Pancreas (tissue), 10 donors: ENCODE data around the gene DAAM2. TPM values are rescaled to one million over a fixed set of nuclear protein-coding genes. Genes with fewer than 3 reads are reported as not detected.

ENCODE experiments used
- ATAC-seq, 4 donors: fragments of 200-7000 bp; cut with Tn5 transposase; one replicate each; pipeline versions ENCODE4 v1.8.0 to v1.9.1; 2020; ENCODE audit warnings: mild to moderate bottlenecking in 4 of 4, moderate library complexity in 4 of 4
- DNase-seq, 6 donors: peaks; one replicate each; pipeline ENCODE4 v3.0.0-alpha.2; 2020
- FAIRE-seq: peaks from 2 replicates; lab custom pipeline; 2012; peaks lifted over from hg19 to GRCh38; lab: Jason Lieb, UNC
- H3K27ac ChIP-seq, 4 donors: fragments of 200-600 bp; sonication (generic); 1 replicate in 3 of 4; 2 replicates in 1 of 4; pipeline versions ENCODE4 v1.5.0 to v1.8.0; 2020
- H3K27me3 ChIP-seq, 4 donors: fragments of 200-600 bp; one replicate each; pipeline ENCODE4 v1.8.0; 2021
- H3K36me3 ChIP-seq, 3 donors: fragments of 200-600 bp; sonication (generic) in 1 of 3; one replicate each; pipeline versions ENCODE4 v1.5.0 to v1.8.0; 2020 to 2021
- H3K4me1 ChIP-seq, 3 donors: fragments of 200-600 bp; one replicate each; pipeline ENCODE4 v1.8.0; 2021
- H3K4me3 ChIP-seq, 4 donors: fragments of 200-600 bp; sonication (generic) in 2 of 4; one replicate each; pipeline versions ENCODE4 v1.5.0 to v1.8.0; 2020 to 2021
- H3K9me3 ChIP-seq, 4 donors: fragments of 200-600 bp; one replicate each; pipeline ENCODE4 v1.8.0; 2021
- CTCF ChIP-seq, 4 donors: fragments of 200-600 bp; sonication (generic) in 3 of 4; IDR thresholded peaks; one replicate each; pipeline versions ENCODE4 v1.5.0 to v1.8.0; 2021; ENCODE audit warnings: antibody characterized with exemption in 4 of 4
- WGBS, 2 donors: extraction: QIAGEN DNeasy Blood & Tissue Kit; methylation state at CpG; one replicate each; pipeline ENCODE4 v1.1.7; 2013; 5-methylcytosine and 5-hydroxymethylcytosine counted together
- intact Hi-C, 3 donors: fragments of 100-400 bp; cut with DNase I; formaldehyde crosslinking; loops; one replicate each; pipeline versions ENCODE4 v1.11.1 to v1.14.2; 2022
- polyA plus RNA-seq, 2 donors: library from polyadenylated mRNA; stranded (reverse); fragments of 200-250 nt; gene quantifications; one replicate each; pipeline ENCODE4 v1.2.3, GENCODE V29; 2013
- total RNA-seq, 6 donors: library from RNA; stranded (reverse); fragmentation: NEBNext Ultra II Directional in 4 of 6; extraction: Animal tissue kit (Norgen Biotek cat#: 25700) in 4 of 6; gene quantifications; one replicate each; pipeline versions ENCODE4 v1.2.1 to v1.2.4, GENCODE V29; 2021 to 2023
- donor health status: healthy with polysubstance abuse.
- donor health status: DM: no; HTN: no; CAD: no; lungs with moderate emphysema.
- donor health status: DM: no; HTN: no; CAD: no.
- donor health status: control.
- donor health status: control.
- donor health status: Bipolar disorder and iron deficiency.
- donor health status: DM: yes; HTN: yes; CAD: no.
- donor health status: DM: no; HTN: no; CAD: no.
- donor health status: DM: no; HTN: no; CAD: no.
- donor health status: DM: yes; HTN: yes; CAD: no.

DAAM2 gene
- total and polyA plus RNA-seq, 8 donors = 4.0 to 10.5 (median 7.2) TPM

GRCh38 chr6:39791311-39791710 is 865 bp upstream of the DAAM2 start:
- Histone ChIP-seq H3K9me3 (no peaks in the 10 kb centered on the region), H3K27ac (no peak overlapping the region), H3K36me3 (no peaks in the 10 kb centered on the region), H3K27me3 (no peaks in the 10 kb centered on the region), H3K4me3 (no peak overlapping the region), H3K4me1 (peaks cover 0 to 7% (median 5%) of the 10 kb centered on the region in 3 donors)
- intact Hi-C loops = no loop called here
- DNase-seq (no peak), FAIRE-seq (no peak), ATAC-seq (peak in 2 of 4 donors; percentile 15 to 25)
- WGBS, 2 donors = 10 to 20% methylated on average over 1 of the region's 1 CpG
- TF ChIP-seq CTCF (IDR thresholded peaks at IDR 0.05) = no peak

- WGBS, 2 donors = 11 to 14% methylated on average over 29 of the region's 29 CpGs
- H3K4me1 ChIP-seq = peaks cover 0 to 7% (median 5%) of the 10 kb centered on the region in 3 donors
- no peaks in the 10 kb centered on the region for H3K27me3 ChIP-seq
- FAIRE-seq (no peak), ATAC-seq (peak; percentile 9 to 32 (median 23)), DNase-seq (peak in 4 of 6 donors; percentile 25 to 67 (median 56))
- H3K27ac ChIP-seq = peak overlapping the region in 1 of 4 donors; percentile 33
- peak overlapping the region; percentile 35 to 68 (median 60) for H3K4me3 ChIP-seq
- no peak for TF ChIP-seq CTCF (IDR thresholded peaks at IDR 0.05)
- no peaks in the 10 kb centered on the region for H3K9me3 ChIP-seq
- H3K36me3 ChIP-seq = no peaks in the 10 kb centered on the region
- intact Hi-C loops = no loop called here
Observed at GRCh38 chr6:39792540-39793450, 619 bp downstream of the DAAM2 start.

DNA sequence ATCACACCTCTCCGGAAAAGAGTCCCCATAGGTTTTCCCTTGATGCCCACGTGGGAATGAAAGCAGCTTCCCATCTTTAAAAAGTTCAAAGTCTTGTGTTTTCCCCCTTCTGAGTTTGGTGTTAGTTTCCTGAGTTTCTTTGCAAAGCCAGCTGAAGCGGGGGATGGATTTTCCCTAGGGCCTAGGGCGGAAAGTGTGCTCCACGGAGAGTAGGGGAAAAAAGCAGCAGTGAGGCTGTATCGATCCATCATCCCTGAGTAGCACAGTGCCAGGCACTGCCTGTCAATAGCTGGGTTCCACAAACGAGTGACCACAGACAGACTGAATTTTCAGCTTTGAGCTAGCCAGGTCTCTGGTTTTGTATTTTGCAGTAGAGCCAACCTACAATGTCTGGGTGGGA is 1.3 kb downstream of the DAAM2 start:
- Histone ChIP-seq H3K36me3 (no peaks in the 10 kb centered on the region), H3K27me3 (no peaks in the 10 kb centered on the region), H3K4me1 (peaks cover 0 to 7% (median 5%) of the 10 kb centered on the region in 3 donors), H3K4me3 (peak overlapping the region in 3 of 4 donors; percentile 57 to 68 (median 64)), H3K27ac (no peak overlapping the region), H3K9me3 (no peaks in the 10 kb centered on the region)
- no peak for TF ChIP-seq CTCF (IDR thresholded peaks at IDR 0.05)
- intact Hi-C loops = no loop called here
- no peak for DNase-seq
- peak in 1 of 4 donors; percentile 7 for ATAC-seq
- FAIRE-seq = no peak
- WGBS, 2 donors = 28 to 30% methylated on average over 7 of the region's 7 CpGs

- H3K4me3 ChIP-seq = no peak overlapping the region
- intact Hi-C loops = no loop called here
- DNase-seq (no peak), FAIRE-seq (no peak), ATAC-seq (no peak)
- H3K36me3 ChIP-seq = no peaks in the 10 kb centered on the region
- no peak overlapping the region for H3K27ac ChIP-seq
- H3K27me3 ChIP-seq = no peaks in the 10 kb centered on the region
- peaks cover 0 to 7% (median 5%) of the 10 kb centered on the region in 3 donors for H3K4me1 ChIP-seq
- H3K9me3 ChIP-seq = no peaks in the 10 kb centered on the region
- no peak for TF ChIP-seq CTCF (IDR thresholded peaks at IDR 0.05)
- WGBS, 2 donors = 89 to 90% methylated on average over 5 of the region's 5 CpGs
Observed at GRCh38 chr6:39794231-39794630, 2.1 kb downstream of the DAAM2 start.

DNA sequence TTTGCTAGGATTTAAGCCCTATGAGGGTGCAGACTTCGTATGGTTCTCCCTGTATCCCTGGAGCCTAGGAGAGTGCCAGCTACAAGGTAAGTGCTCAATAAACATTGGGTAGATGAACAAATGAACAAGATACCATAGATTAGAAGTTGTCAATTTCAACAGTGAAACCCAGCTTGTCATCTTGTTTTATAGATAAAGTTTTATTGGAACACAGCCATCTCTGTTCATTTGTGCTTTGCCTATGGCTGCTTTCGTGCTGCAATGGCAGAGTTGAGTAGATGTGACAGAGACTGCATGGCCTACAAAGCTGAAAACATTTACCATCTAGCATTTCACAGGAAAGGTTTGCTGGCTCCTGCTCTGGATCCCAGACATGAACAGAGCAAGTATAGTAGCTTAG is 5.6 kb downstream of the DAAM2 start:
- H3K27ac ChIP-seq = no peak overlapping the region
- no peaks in the 10 kb centered on the region for H3K9me3 ChIP-seq
- no peak for ATAC-seq
- no peaks in the 10 kb centered on the region for H3K27me3 ChIP-seq
- TF ChIP-seq CTCF (IDR thresholded peaks at IDR 0.05) = no peak
- H3K36me3 ChIP-seq = no peaks in the 10 kb centered on the region
- intact Hi-C loops = no loop called here
- DNase-seq = no peak
- 92 to 94% methylated on average over 2 of the region's 2 CpGs for WGBS, 2 donors
- no peak for FAIRE-seq
- no peak overlapping the region for H3K4me3 ChIP-seq
- peaks cover 4 to 8% (median 5%) of the 10 kb centered on the region in 3 donors for H3K4me1 ChIP-seq
